Measurements from ENCODE around the gene CASP1.

CASP1 gene

DNA sequence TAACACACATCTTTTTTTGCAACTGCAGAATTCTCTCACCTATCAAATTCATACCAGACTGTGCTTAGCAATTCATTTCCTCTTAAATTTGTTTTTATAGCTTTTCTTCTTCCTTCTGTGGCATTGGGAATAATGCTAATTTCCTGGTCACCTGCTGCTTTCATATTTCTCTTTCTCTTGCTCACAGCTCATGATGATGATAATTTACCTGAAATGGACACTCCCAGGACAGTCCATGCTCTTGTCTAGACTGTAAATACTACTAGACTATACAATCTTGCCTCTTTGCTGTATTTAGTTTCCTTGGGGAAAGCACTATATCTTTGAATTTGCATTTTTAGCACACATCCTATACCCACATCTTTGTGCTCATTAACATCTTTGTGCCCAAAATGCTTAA, 27.5 kb downstream of the CASP1 start:
- Histone ChIP-seq H3K9me3 (replicated peaks in 1 of 2; ENCODE audit: control insufficient read depth in 2 of 2, insufficient read depth in 1 of 2, low read depth in 1 of 2, low read length in 2 of 2) (no peaks in the 10 kb centered on the region), H2BK15ac (ENCODE audit: low read length) (no peak overlapping the region), H4K8ac (ENCODE audit: low read depth, low read length) (no peak overlapping the region), H3K23ac (ENCODE audit: low read depth, low read length, poor library complexity) (no peak overlapping the region), H3K4me1 (ENCODE audit: control insufficient read depth in 2 of 2, insufficient read depth in 1 of 2, low read depth in 1 of 2, low read length in 2 of 2) (no peaks in the 10 kb centered on the region), H3K4ac (ENCODE audit: low read length) (no peak overlapping the region), H2AK5ac (ENCODE audit: low read depth, low read length) (no peak overlapping the region), H3K27ac (replicated peaks; ENCODE audit: low read length) (no peak overlapping the region), H4K91ac (ENCODE audit: low read depth, low read length, poor library complexity) (no peak overlapping the region), H2BK5ac (ENCODE audit: low read length) (no peak overlapping the region), H3K14ac (ENCODE audit: low read length) (no peak overlapping the region), H3K4me3 (ENCODE audit: low read length in 2 of 2) (no peak overlapping the region), H2BK12ac (ENCODE audit: low read length) (no peak overlapping the region), H3K4me2 (ENCODE audit: insufficient read depth, low read length, poor library complexity, severe bottlenecking) (no peak overlapping the region), H3K18ac (ENCODE audit: low read length) (no peak overlapping the region), H3K9ac (ENCODE audit: low read depth, low read length, poor library complexity) (no peak overlapping the region), H3K36me3 (replicated peaks in 1 of 2; ENCODE audit: control insufficient read depth in 2 of 2, insufficient read depth in 2 of 2, low read length in 2 of 2) (no peaks in the 10 kb centered on the region), H2BK120ac (ENCODE audit: low read depth, low read length) (no peak overlapping the region), H3K79me1 (ENCODE audit: low read depth, low read length) (no peaks in the 10 kb centered on the region), H3K27me3 (ENCODE audit: control insufficient read depth in 3 of 3, insufficient read depth in 3 of 3, low read depth in 1 of 3, low read length in 3 of 3) (no peaks in the 10 kb centered on the region), H2AFZ (ENCODE audit: low read length) (no peak overlapping the region)
- no peak for DNase-seq (ENCODE audit: low spot score)

DNA sequence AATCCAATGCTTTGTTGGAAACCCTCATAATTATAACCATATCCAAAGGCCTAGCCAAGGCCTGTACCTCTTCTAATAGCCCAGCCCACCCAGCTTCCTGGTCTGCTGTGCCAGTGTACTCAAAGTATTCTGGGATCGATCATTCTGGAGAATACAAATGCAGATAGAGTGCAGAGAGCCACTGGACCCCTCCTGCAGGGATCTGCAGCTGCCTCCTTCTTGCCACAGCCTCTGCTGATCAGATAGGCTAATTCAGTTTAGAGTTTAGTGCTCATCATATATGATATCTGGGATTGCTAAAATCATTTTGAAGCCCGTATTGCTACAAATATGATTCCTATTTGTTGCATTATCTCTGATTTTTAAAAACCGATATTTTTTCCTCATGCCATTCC, 29.5 kb downstream of the CASP1 start:
- no peak overlapping the region for H3K4me3 ChIP-seq (ENCODE audit: low read length in 2 of 2)
- no peak for DNase-seq (ENCODE audit: low spot score)
- no peaks in the 10 kb centered on the region for H3K79me1 ChIP-seq (ENCODE audit: low read depth, low read length)
- H3K27me3 ChIP-seq (ENCODE audit: control insufficient read depth in 3 of 3, insufficient read depth in 3 of 3, low read depth in 1 of 3, low read length in 3 of 3), result no peaks in the 10 kb centered on the region
- no peak overlapping the region for H2BK120ac ChIP-seq (ENCODE audit: low read depth, low read length)
- H3K4ac ChIP-seq (ENCODE audit: low read length), result no peak overlapping the region
- no peak overlapping the region for H2BK5ac ChIP-seq (ENCODE audit: low read length)
- no peak overlapping the region for H3K4me2 ChIP-seq (ENCODE audit: insufficient read depth, low read length, poor library complexity, severe bottlenecking)
- no peak overlapping the region for H3K14ac ChIP-seq (ENCODE audit: low read length)
- no peak overlapping the region for H4K8ac ChIP-seq (ENCODE audit: low read depth, low read length)
- WGBS, 2 donors (ENCODE audit: extremely low coverage in 2 of 2, insufficient read length in 2 of 2, insufficient replicate concordance in 1 of 2), result no CpG with 5 or more reads among the region's 3 CpGs
- H3K9ac ChIP-seq (ENCODE audit: low read depth, low read length, poor library complexity), result no peak overlapping the region
- H2BK12ac ChIP-seq (ENCODE audit: low read length), result no peak overlapping the region
- H2AK5ac ChIP-seq (ENCODE audit: low read depth, low read length), result no peak overlapping the region
- H3K27ac ChIP-seq (replicated peaks; ENCODE audit: low read length), result no peak overlapping the region
- H2BK15ac ChIP-seq (ENCODE audit: low read length), result no peak overlapping the region
- H2AFZ ChIP-seq (ENCODE audit: low read length), result peak overlapping the region; percentile 7
- no peaks in the 10 kb centered on the region for H3K36me3 ChIP-seq (replicated peaks in 1 of 2; ENCODE audit: control insufficient read depth in 2 of 2, insufficient read depth in 2 of 2, low read length in 2 of 2)
- no peaks in the 10 kb centered on the region for H3K4me1 ChIP-seq (ENCODE audit: control insufficient read depth in 2 of 2, insufficient read depth in 1 of 2, low read depth in 1 of 2, low read length in 2 of 2)
- H3K23ac ChIP-seq (ENCODE audit: low read depth, low read length, poor library complexity), result no peak overlapping the region
- H3K9me3 ChIP-seq (replicated peaks in 1 of 2; ENCODE audit: control insufficient read depth in 2 of 2, insufficient read depth in 1 of 2, low read depth in 1 of 2, low read length in 2 of 2), result no peaks in the 10 kb centered on the region
- no peak overlapping the region for H4K91ac ChIP-seq (ENCODE audit: low read depth, low read length, poor library complexity)
- H3K18ac ChIP-seq (ENCODE audit: low read length), result no peak overlapping the region

DNA sequence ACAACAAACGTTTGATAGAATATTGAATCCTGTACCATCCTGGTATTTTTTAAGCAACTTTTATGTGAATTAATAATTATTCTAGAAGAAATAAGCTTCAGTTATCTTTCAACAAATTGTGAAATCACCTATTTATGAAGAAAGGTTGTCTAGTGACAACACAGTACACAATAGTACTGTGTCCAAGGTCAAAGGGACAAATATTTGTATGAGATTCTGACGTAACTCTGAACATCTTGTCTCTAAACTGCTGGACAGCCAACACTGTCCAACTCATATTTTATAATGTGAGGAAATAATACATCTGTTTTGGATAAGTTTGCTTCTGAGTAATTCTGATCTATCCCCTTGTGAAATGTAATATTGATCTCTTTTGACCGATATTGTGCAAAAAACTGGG, 30.9 kb downstream of the CASP1 start:
- H3K9me3 ChIP-seq (replicated peaks in 1 of 2; ENCODE audit: control insufficient read depth in 2 of 2, insufficient read depth in 1 of 2, low read depth in 1 of 2, low read length in 2 of 2), result no peaks in the 10 kb centered on the region
- no peak overlapping the region for H3K4me3 ChIP-seq (ENCODE audit: low read length in 2 of 2)
- H4K91ac ChIP-seq (ENCODE audit: low read depth, low read length, poor library complexity), result no peak overlapping the region
- no peak overlapping the region for H2BK15ac ChIP-seq (ENCODE audit: low read length)
- H2AK5ac ChIP-seq (ENCODE audit: low read depth, low read length), result no peak overlapping the region
- H3K27ac ChIP-seq (replicated peaks; ENCODE audit: low read length), result no peak overlapping the region
- H3K4me2 ChIP-seq (ENCODE audit: insufficient read depth, low read length, poor library complexity, severe bottlenecking), result no peak overlapping the region
- H3K18ac ChIP-seq (ENCODE audit: low read length), result no peak overlapping the region
- no CpG with 5 or more reads among the region's 3 CpGs for WGBS, 2 donors (ENCODE audit: extremely low coverage in 2 of 2, insufficient read length in 2 of 2, insufficient replicate concordance in 1 of 2)
- no peaks in the 10 kb centered on the region for H3K79me1 ChIP-seq (ENCODE audit: low read depth, low read length)
- H3K9ac ChIP-seq (ENCODE audit: low read depth, low read length, poor library complexity), result no peak overlapping the region
- no peak overlapping the region for H2BK120ac ChIP-seq (ENCODE audit: low read depth, low read length)
- no peak overlapping the region for H4K8ac ChIP-seq (ENCODE audit: low read depth, low read length)
- H3K4ac ChIP-seq (ENCODE audit: low read length), result no peak overlapping the region
- no peak for DNase-seq (ENCODE audit: low spot score)
- H3K14ac ChIP-seq (ENCODE audit: low read length), result no peak overlapping the region
- H2AFZ ChIP-seq (ENCODE audit: low read length), result no peak overlapping the region
- H2BK5ac ChIP-seq (ENCODE audit: low read length), result no peak overlapping the region
- H3K27me3 ChIP-seq (ENCODE audit: control insufficient read depth in 3 of 3, insufficient read depth in 3 of 3, low read depth in 1 of 3, low read length in 3 of 3), result no peaks in the 10 kb centered on the region
- no peak overlapping the region for H2BK12ac ChIP-seq (ENCODE audit: low read length)
- H3K4me1 ChIP-seq (ENCODE audit: control insufficient read depth in 2 of 2, insufficient read depth in 1 of 2, low read depth in 1 of 2, low read length in 2 of 2), result no peaks in the 10 kb centered on the region
- H3K23ac ChIP-seq (ENCODE audit: low read depth, low read length, poor library complexity), result no peak overlapping the region
- no peaks in the 10 kb centered on the region for H3K36me3 ChIP-seq (replicated peaks in 1 of 2; ENCODE audit: control insufficient read depth in 2 of 2, insufficient read depth in 2 of 2, low read length in 2 of 2)

DNA sequence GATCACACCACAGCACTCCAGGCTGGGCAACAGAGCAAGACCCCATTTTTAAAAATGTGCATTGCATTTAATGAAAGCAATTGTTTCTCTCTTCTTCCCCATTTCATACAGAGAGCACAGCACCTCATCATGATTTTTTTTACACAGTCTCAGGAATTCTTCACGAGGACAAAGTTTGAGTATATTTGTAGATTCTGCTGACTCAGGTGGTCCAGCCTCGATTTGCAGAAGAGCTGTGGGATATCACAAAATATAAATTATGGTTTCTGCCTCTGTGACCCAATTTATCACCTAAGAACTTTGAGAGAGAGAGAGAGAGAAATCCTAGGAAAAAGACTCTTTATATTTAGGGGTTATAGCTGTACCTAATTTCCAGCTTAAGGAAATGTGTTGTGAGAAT, 31.8 kb downstream of the CASP1 start:
- H3K79me1 ChIP-seq (ENCODE audit: low read depth, low read length), result no peaks in the 10 kb centered on the region
- no peak overlapping the region for H3K23ac ChIP-seq (ENCODE audit: low read depth, low read length, poor library complexity)
- no peak overlapping the region for H2AK5ac ChIP-seq (ENCODE audit: low read depth, low read length)
- H3K4ac ChIP-seq (ENCODE audit: low read length), result no peak overlapping the region
- H4K91ac ChIP-seq (ENCODE audit: low read depth, low read length, poor library complexity), result no peak overlapping the region
- no peaks in the 10 kb centered on the region for H3K4me1 ChIP-seq (ENCODE audit: control insufficient read depth in 2 of 2, insufficient read depth in 1 of 2, low read depth in 1 of 2, low read length in 2 of 2)
- no peaks in the 10 kb centered on the region for H3K9me3 ChIP-seq (replicated peaks in 1 of 2; ENCODE audit: control insufficient read depth in 2 of 2, insufficient read depth in 1 of 2, low read depth in 1 of 2, low read length in 2 of 2)
- H2BK15ac ChIP-seq (ENCODE audit: low read length), result no peak overlapping the region
- no peak overlapping the region for H2BK12ac ChIP-seq (ENCODE audit: low read length)
- no peak overlapping the region for H3K4me3 ChIP-seq (ENCODE audit: low read length in 2 of 2)
- DNase-seq (ENCODE audit: low spot score), result no peak
- H3K27ac ChIP-seq (replicated peaks; ENCODE audit: low read length), result no peak overlapping the region
- H3K18ac ChIP-seq (ENCODE audit: low read length), result no peak overlapping the region
- H4K8ac ChIP-seq (ENCODE audit: low read depth, low read length), result no peak overlapping the region
- H3K4me2 ChIP-seq (ENCODE audit: insufficient read depth, low read length, poor library complexity, severe bottlenecking), result no peak overlapping the region
- no peak overlapping the region for H2BK120ac ChIP-seq (ENCODE audit: low read depth, low read length)
- no peak overlapping the region for H2BK5ac ChIP-seq (ENCODE audit: low read length)
- no CpG with 5 or more reads among the region's 2 CpGs for WGBS, 2 donors (ENCODE audit: extremely low coverage in 2 of 2, insufficient read length in 2 of 2, insufficient replicate concordance in 1 of 2)
- no peak overlapping the region for H3K9ac ChIP-seq (ENCODE audit: low read depth, low read length, poor library complexity)
- H2AFZ ChIP-seq (ENCODE audit: low read length), result no peak overlapping the region
- H3K36me3 ChIP-seq (replicated peaks in 1 of 2; ENCODE audit: control insufficient read depth in 2 of 2, insufficient read depth in 2 of 2, low read length in 2 of 2), result no peaks in the 10 kb centered on the region
- H3K27me3 ChIP-seq (ENCODE audit: control insufficient read depth in 3 of 3, insufficient read depth in 3 of 3, low read depth in 1 of 3, low read length in 3 of 3), result no peaks in the 10 kb centered on the region
- no peak overlapping the region for H3K14ac ChIP-seq (ENCODE audit: low read length)

All from neuronal stem cell (in vitro differentiated cells).